Suprapubic skin (tissue), 4 donors: ENCODE measurements around the gene MXRA5. TPM values are rescaled to one million over a fixed set of nuclear protein-coding genes. Genes with fewer than 3 reads are reported as not detected.

Experiments used
- DNase-seq, 2 donors: peaks; one replicate each; pipeline ENCODE4 v3.0.0-alpha.2; 2019; ENCODE audit warnings: low spot score in 2 of 2
- H3K27ac ChIP-seq: fragments of 200-600 bp; sonication (generic); one replicate; pipeline ENCODE4 v1.5.1; 2019
- H3K27me3 ChIP-seq: fragments of 200-600 bp; sonication (generic); one replicate; pipeline ENCODE4 v1.5.1; 2019
- H3K36me3 ChIP-seq: fragments of 200-600 bp; sonication (generic); one replicate; pipeline ENCODE4 v1.5.1; 2019
- H3K4me1 ChIP-seq: fragments of 200-600 bp; sonication (generic); one replicate; pipeline ENCODE4 v1.5.1; 2019
- H3K4me3 ChIP-seq: fragments of 200-600 bp; sonication (generic); one replicate; pipeline ENCODE4 v1.5.1; 2019; ENCODE audit warnings: mild to moderate bottlenecking
- H3K9me3 ChIP-seq: fragments of 200-600 bp; sonication (generic); one replicate; pipeline ENCODE4 v1.5.1; 2019
- CTCF ChIP-seq, 2 donors: fragments of 200-600 bp in 1 of 2; fragments of 450-650 bp in 1 of 2; sonication (generic) in 1 of 2; IDR thresholded peaks; one replicate each; pipeline ENCODE4 v1.5.1; 2016 to 2019; ENCODE audit warnings: antibody characterized with exemption in 2 of 2, mild to moderate bottlenecking in 1 of 2, moderate library complexity in 1 of 2
- EP300 ChIP-seq: sonication (generic); formaldehyde crosslinking; IDR thresholded peaks from one replicate; pipeline ENCODE4 v1.6.1; 2017; ENCODE audit warnings: antibody characterized with exemption
- POLR2A ChIP-seq, 2 donors: fragments of 450-650 bp; IDR thresholded peaks; one replicate each; pipeline ENCODE4 v1.6.1; 2017; ENCODE audit warnings: antibody characterized with exemption in 2 of 2, mild to moderate bottlenecking in 2 of 2, moderate library complexity in 2 of 2
- POLR2AphosphoS5 ChIP-seq, 3 donors: sonication (generic); formaldehyde crosslinking; IDR thresholded peaks; one replicate each; pipeline ENCODE4 v1.6.1; 2017; ENCODE audit warnings: antibody characterized with exemption in 3 of 3
- WGBS: methylation state at CpG from one replicate; pipeline ENCODE4 v1.1.5; 2018; 5-methylcytosine and 5-hydroxymethylcytosine counted together
- total RNA-seq, 4 donors: library from RNA; depleted of rRNA; stranded (reverse); fragments of >200 nt; gene quantifications; one replicate each; pipeline ENCODE4 v1.1.0, GENCODE V29; 2016

Gene MXRA5
- total RNA-seq, 4 donors from 2014 or later, result 12.1 to 27.8 (median 13.5) TPM

GRCh38 chrX:3262901-3263300 lies 83.6 kb downstream of the MXRA5 start:
- H3K27me3 ChIP-seq, result no peaks in the 10 kb centered on the region
- WGBS, result 61% methylated on average over 1 of the region's 1 CpG
- no peaks in the 10 kb centered on the region for H3K36me3 ChIP-seq
- no peak overlapping the region for H3K4me3 ChIP-seq
- H3K4me1 ChIP-seq, result no peaks in the 10 kb centered on the region
- no peak for TF ChIP-seq CTCF (IDR thresholded peaks at IDR 0.05)
- TF ChIP-seq POLR2A (IDR thresholded peaks at IDR 0.05), result no peak
- TF ChIP-seq EP300, result no peak
- no peak for TF ChIP-seq POLR2AphosphoS5 (IDR thresholded peaks at IDR 0.05)
- DNase-seq, result no peak
- no peak overlapping the region for H3K27ac ChIP-seq
- H3K9me3 ChIP-seq, result no peaks in the 10 kb centered on the region
